ENCODE measurements around the gene SKOR1. TPM values are rescaled to one million over a fixed set of nuclear protein-coding genes. Genes with fewer than 3 reads are reported as not detected.

Gene SKOR1
- total RNA-seq, 1 experiment from 2014 or later: 0.13 TPM

- Histone ChIP-seq H2BK12ac (ENCODE audit: insufficient read length, low read depth, low read length) (no peak overlapping the region), H3K27me3 (ENCODE audit: insufficient read depth, low read length) (peaks cover 94% of the 10 kb centered on the region), H3K27ac (ENCODE audit: insufficient read length, low read depth, low read length) (no peak overlapping the region), H2BK120ac (ENCODE audit: low read depth, low read length, poor library complexity, severe bottlenecking) (no peak overlapping the region), H4K91ac (ENCODE audit: insufficient read length, low read depth, low read length) (no peak overlapping the region), H3K4me2 (ENCODE audit: insufficient read depth, insufficient read length, low read length) (peak overlapping the region; percentile 38), H3K4ac (ENCODE audit: low read depth, low read length) (no peak overlapping the region), H2AK5ac (ENCODE audit: insufficient read length, low read length) (no peak overlapping the region), H4K20me1 (ENCODE audit: control insufficient read depth, insufficient read depth, insufficient read length) (no peaks in the 10 kb centered on the region), H3K23me2 (ENCODE audit: insufficient read length, low read depth, low read length, poor library complexity, severe bottlenecking) (peaks cover 10% of the 10 kb centered on the region), H2BK20ac (ENCODE audit: low read depth, low read length, poor library complexity, severe bottlenecking) (no peak overlapping the region), H3K79me1 (ENCODE audit: insufficient read depth, low read depth, low read length, poor library complexity, severe bottlenecking) (no peaks in the 10 kb centered on the region), H2BK5ac (ENCODE audit: insufficient read length, low read length) (no peak overlapping the region), H3K14ac (ENCODE audit: insufficient read depth, low read length) (no peak overlapping the region; the same call in 1 of the 2 replicates), H3K9me3 (ENCODE audit: control insufficient read depth, low read depth, low read length) (no peaks in the 10 kb centered on the region), H3K23ac (ENCODE audit: insufficient read length, low read depth, low read length) (no peak overlapping the region), H3K9ac (ENCODE audit: extremely low read depth, insufficient read length, low read length) (no peak overlapping the region), H3K79me2 (ENCODE audit: insufficient read depth, low read length) (no peaks in the 10 kb centered on the region), H2BK15ac (ENCODE audit: low read depth, low read length) (no peak overlapping the region), H3K18ac (ENCODE audit: insufficient read length, low read depth, low read length) (no peak overlapping the region), H4K8ac (replicated peaks; ENCODE audit: insufficient read length, low read depth, low read length) (no peak overlapping the region), H2AFZ (ENCODE audit: low read length) (no peak overlapping the region), H4K5ac (ENCODE audit: insufficient read length, low read depth, low read length) (no peak overlapping the region), H3K56ac (ENCODE audit: insufficient read length, low read depth, low read length) (no peak overlapping the region), H3K4me1 (ENCODE audit: insufficient read depth, low read length) (peaks cover 9% of the 10 kb centered on the region; the same call in 1 of the 2 replicates), H3T11ph (ENCODE audit: low read length) (no peak overlapping the region)
- no peak for TF ChIP-seq CTCF (conservative IDR thresholded peaks at IDR 0.05)
- no peak for DNase-seq
- WGBS (ENCODE audit: extremely low coverage, insufficient read length, low lambda C conversion rate): no CpG with 5 or more reads among the region's 68 CpGs
- H3K36me3 Mint-ChIP-seq (ENCODE audit: insufficient read depth in 1 of 3, low read depth in 3 of 3): no peaks in the 10 kb centered on the region; a peak in 4 of 7 replicates
- peaks cover 96% of the 10 kb centered on the region for H3K27me3 Mint-ChIP-seq (ENCODE audit: low read depth)
- peaks cover 4 to 6% of the 10 kb centered on the region in 2 experiments; a peak in 4 of 5 replicates for H3K9me3 Mint-ChIP-seq
- peak overlapping the region in 1 of 2 experiments; percentile 68; a peak in 3 of 5 replicates for H3K4me3 Mint-ChIP-seq
- peaks cover 33 to 49% of the 10 kb centered on the region in 2 experiments for H3K4me1 Mint-ChIP-seq
- no peak overlapping the region for H3K27ac Mint-ChIP-seq
Observed at GRCh38 chr15:67829647-67830504, 4.6 kb downstream of the SKOR1 start.
